GM12878 (cell line): Measurements from ENCODE around the gene UBXN6. TPM values are rescaled to one million over a fixed set of nuclear protein-coding genes. Genes with fewer than 3 reads are reported as not detected.

Source experiments
- ATAC-seq: fragments of 200-7000 bp; cut with Tn5 transposase; 3 replicates; pipeline ENCODE4 v1.9.1; 2020; ENCODE audit warnings: mild to moderate bottlenecking, moderate library complexity
- BruUV-seq: library from RNA; stranded (reverse); fragments of 400-500 nt; replicated peaks from 2 replicates; lab custom pipeline; 2021; lab: Mats Ljungman, UMichigan
- CTCF ChIA-PET: fragments of 300-600 bp; sonication (Branson Sonifier 250); formaldehyde crosslinking; extraction: SDS; loops from one replicate; lab custom pipeline; 2021; ENCODE audit warnings: inconsistent platforms; lab: Yijun Ruan, JAX
- POLR2A ChIA-PET: fragments of 350-600 bp; formaldehyde crosslinking; extraction: SDS; loops from one replicate; lab custom pipeline; 2021; ENCODE audit warnings: inconsistent platforms; lab: Charles Lee
- RAD21 ChIA-PET: fragments of 300-600 bp; sonication (Branson Sonifier 250); formaldehyde crosslinking; loops from one replicate; lab custom pipeline; 2023; ENCODE audit warnings: antibody characterized with exemption; ENCODE audit not compliant: unreplicated experiment; lab: Charles Lee
- SMC1A ChIA-PET: fragments of 300-600 bp; sonication (Branson Sonifier 250); formaldehyde crosslinking; loops from one replicate; lab custom pipeline; 2023; ENCODE audit not compliant: unreplicated experiment, uncharacterized antibody; lab: Charles Lee
- DNase-seq: peaks from one replicate; pipeline ENCODE4 v3.0.0-alpha.2; 2011; ENCODE audit warnings: low read depth, low spot score
- FAIRE-seq: peaks from 3 replicates; lab custom pipeline; 2011; peaks lifted over from hg19 to GRCh38; lab: Jason Lieb, UNC
- H2AFZ ChIP-seq: 2 replicates; pipeline ENCODE4 v1.6.0; 2011; ENCODE audit warnings: low read depth, low read length, control low read depth; ENCODE audit not compliant: control insufficient read depth
- H3K27ac ChIP-seq: 2 replicates; pipeline ENCODE4 v1.5.1; 2011; ENCODE audit warnings: control low read depth; ENCODE audit not compliant: control insufficient read depth, insufficient read depth
- H3K27me3 ChIP-seq, 2 experiments: replicated peaks in 1 of 2; 2 replicates each; pipeline versions ENCODE4 v1.6.0 to v1.6.1; 2011; ENCODE audit warnings: low read length in 1 of 2; ENCODE audit not compliant: control insufficient read depth in 2 of 2, insufficient read depth in 2 of 2
- H3K36me3 ChIP-seq, 2 experiments: 2 replicates each; pipeline ENCODE4 v1.5.1; 2011; ENCODE audit warnings: low read length in 1 of 2; ENCODE audit not compliant: control insufficient read depth in 2 of 2, insufficient read depth in 2 of 2
- H3K4me1 ChIP-seq: 2 replicates; pipeline ENCODE4 v1.6.1; 2011; ENCODE audit warnings: mild to moderate bottlenecking, low read length, moderate library complexity, mixed read lengths; ENCODE audit not compliant: control insufficient read depth, insufficient read depth
- H3K4me2 ChIP-seq: 2 replicates; pipeline ENCODE4 v1.6.0; 2011; ENCODE audit warnings: control low read depth; ENCODE audit not compliant: control insufficient read depth, insufficient read depth
- H3K4me3 ChIP-seq: fragments of 200-600 bp; sonication (generic); 2 replicates; pipeline ENCODE4 v1.5.1; 2016
- H3K79me2 ChIP-seq: 2 replicates; pipeline ENCODE4 v1.6.0; 2011; ENCODE audit warnings: low read length; ENCODE audit not compliant: control insufficient read depth, insufficient read depth
- H3K9ac ChIP-seq: 2 replicates; pipeline ENCODE4 v1.8.0; 2011; ENCODE audit warnings: low read length, control low read depth, mixed read lengths; ENCODE audit not compliant: control insufficient read depth, insufficient read depth
- H3K9me3 ChIP-seq: replicated peaks from 3 replicates; pipeline ENCODE4 v1.5.1; 2011; ENCODE audit warnings: mild to moderate bottlenecking, low read length; ENCODE audit not compliant: control insufficient read depth, insufficient read depth
- H4K20me1 ChIP-seq: 2 replicates; pipeline ENCODE4 v1.6.0; 2011; ENCODE audit not compliant: control insufficient read depth, insufficient read depth
- ATF2 ChIP-seq: IDR thresholded peaks from 2 replicates; pipeline ENCODE4 v1.6.1; 2012; ENCODE audit warnings: low read length, inconsistent platforms
- POLR2A ChIP-seq: IDR thresholded peaks from 2 replicates; pipeline ENCODE4 v1.6.1; 2011; ENCODE audit warnings: low read depth, mild to moderate bottlenecking, low read length
- SMARCA5 ChIP-seq: fragments of 450-650 bp; IDR thresholded peaks from 2 replicates; pipeline ENCODE4 v1.6.1; 2017; ENCODE audit warnings: mild to moderate bottlenecking
- USF2 ChIP-seq: IDR thresholded peaks from 2 replicates; pipeline ENCODE4 v1.6.1; 2011; ENCODE audit warnings: low read depth, low read length, improper control_type of control experiment, borderline replicate concordance
- WGBS: methylation state at CpG from one replicate; pipeline ENCODE4 v1.1.6; 2016; ENCODE audit warnings: low lambda C conversion rate; ENCODE audit not compliant: insufficient replicate concordance, insufficient coverage; ENCODE audit errors: missing lambda C conversion rate; 5-methylcytosine and 5-hydroxymethylcytosine counted together
- in situ Hi-C: fragments of 300-500 bp; cut with MboI; formaldehyde crosslinking; loops from 9 replicates; pipeline ENCODE4 v1.14.3; 2018; ENCODE audit warnings: mixed read lengths
- intact Hi-C: fragments of 100-400 bp; cut with micrococcal nuclease; formaldehyde crosslinking; loops from one replicate; pipeline ENCODE4 v1.14.2; 2022; ENCODE audit not compliant: unreplicated experiment
- polyA plus RNA-seq, 11 experiments: library from polyadenylated mRNA; depleted of rRNA in 4 of 11; unstranded in 6 of 11; stranded (reverse) in 5 of 11; fragments of >200 nt; fragmentation: Nextera tagmentation in 4 of 11; fragmentation: Illumina TruSeq in 1 of 11; extraction: Ambion mirVana in 4 of 11; extraction: Trizol in 1 of 11; gene quantifications; 1 replicate in 1 of 11; 2 replicates in 10 of 11; pipeline versions ENCODE4 v1.2.1 to v1.2.3, GENCODE V29; 2011 to 2016; ENCODE audit warnings: inconsistent platforms in 2 of 11, missing spikeins in 2 of 11, low read depth in 1 of 11
- total RNA-seq, 4 experiments: library from RNA; depleted of rRNA in 3 of 4; stranded (reverse); fragments of >200 nt in 3 of 4; fragmentation: Illumina TruSeq in 1 of 4; extraction: Trizol in 1 of 4; gene quantifications; 2 replicates each; pipeline versions ENCODE4 v1.2.1 to v1.2.3, GENCODE V29; 2013 to 2021

UBXN6 gene
- total and polyA plus RNA-seq, 10 of the 15 experiments (the other 5 are each of a cell fraction or from before 2014, with no cell fraction given) = 0.47 to 50.8 (median 13.0) TPM

GRCh38 chr19:4502282-4503131 lies 44.9 kb upstream of the UBXN6 start (continued):
- no peak for TF ChIP-seq ATF2

- H3K9me3 ChIP-seq = no peaks in the 10 kb centered on the region
- no peaks in the 10 kb centered on the region for H3K27me3 ChIP-seq
- WGBS = 96% methylated on average over 25 of the region's 25 CpGs
- TF ChIP-seq POLR2A (0 out of 2 replicates have a peak, but pooled peaks have one; percentile 17), SMARCA5 (no peak), USF2 (no peak)
- H4K20me1 ChIP-seq = no peaks in the 10 kb centered on the region
- H3K4me1 ChIP-seq = no peaks in the 10 kb centered on the region
- ChIA-PET RAD21 (no interaction called here), SMC1A (no interaction called here), POLR2A (no interaction called here), CTCF (no interaction called here)
- H2AFZ ChIP-seq = no peak overlapping the region
- H3K79me2 ChIP-seq = no peaks in the 10 kb centered on the region
- BruUV-seq = no TSS peak
- H3K4me2 ChIP-seq = no peak overlapping the region
- no peak for FAIRE-seq
- no peak overlapping the region for H3K27ac ChIP-seq
- peaks cover 0 to 2% of the 10 kb centered on the region in 2 experiments; a peak in 2 of 4 replicates for H3K36me3 ChIP-seq
- no peak for DNase-seq
- no peak overlapping the region for H3K4me3 ChIP-seq
- intact Hi-C loops (no loop called here), in situ Hi-C loops (no loop called here)
- no peak for ATAC-seq
- H3K9ac ChIP-seq = no peak overlapping the region
Observed at GRCh38 chr19:4501691-4502090, 44.1 kb upstream of the UBXN6 start.
